AG04449 (cell line): Measurements from ENCODE around the gene RBM7.
A peak's percentile ranks its signal among the peaks of the same experiment; 100 is the strongest.

Experiments used
- CTCF ChIA-PET: fragments of 350-600 bp; formaldehyde crosslinking; extraction: SDS; loops from one replicate; lab custom pipeline; 2021; ENCODE audit warnings: antibody characterized with exemption; lab: Yijun Ruan, JAX
- POLR2A ChIA-PET: fragments of 400-600, 350-600 bp; formaldehyde crosslinking; extraction: SDS; loops from one replicate; lab custom pipeline; 2020; ENCODE audit warnings: antibody characterized with exemption, inconsistent platforms; lab: Yijun Ruan, JAX
- DNase-seq: peaks from one replicate; pipeline ENCODE4 v3.0.0-alpha.2; 2010; ENCODE audit warnings: low read depth, low spot score
- H3K4me3 ChIP-seq: 2 replicates; pipeline ENCODE4 v1.5.1; 2011; ENCODE audit warnings: low read depth, mild to moderate bottlenecking, control low read depth, low read length
- TF ChIP-seq, protein P1 (sequence below): IDR thresholded peaks from one replicate; pipeline ENCODE4 v1.5.1; 2011; ENCODE audit warnings: mild to moderate bottlenecking, moderate library complexity, low read length, control low read depth, inconsistent platforms; ENCODE audit not compliant: insufficient read depth; ENCODE audit errors: missing control alignments

Gene RBM7

DNA sequence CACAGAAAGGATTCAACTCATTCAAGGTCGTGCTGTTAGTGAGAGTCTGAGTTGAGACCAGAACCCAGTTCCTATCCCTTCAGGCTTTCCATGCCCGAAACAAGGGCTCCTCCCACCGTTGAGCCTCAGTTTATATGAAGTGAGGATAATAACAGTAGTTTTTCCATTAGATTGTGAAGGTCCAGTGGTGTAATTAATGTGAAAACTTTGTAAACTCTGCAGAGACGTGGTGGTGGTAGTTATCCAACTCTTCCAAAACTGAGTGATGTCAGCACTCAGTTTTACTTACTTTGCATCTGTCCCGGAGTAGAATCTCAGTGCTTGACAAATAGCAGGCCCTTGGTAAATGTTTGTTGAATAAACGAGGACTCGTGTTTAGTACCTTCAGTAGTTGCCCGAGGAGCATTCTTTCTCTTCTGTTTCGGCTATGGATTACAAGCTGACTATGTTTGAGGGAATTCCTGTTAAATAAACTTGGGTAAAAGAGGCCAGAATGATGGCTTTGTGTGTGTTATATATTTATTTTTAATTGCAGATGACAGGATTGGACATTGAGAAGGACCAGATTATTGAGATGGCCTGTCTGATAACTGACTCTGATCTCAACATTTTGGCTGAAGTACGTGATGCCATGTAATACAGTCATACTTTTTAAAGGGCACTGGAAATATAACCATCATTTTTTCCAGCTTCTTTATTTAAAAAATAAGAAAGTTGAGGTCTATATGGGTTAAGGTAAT lies 39.8 kb downstream of the RBM7 start:
- H3K4me3 ChIP-seq: peak overlapping the region; percentile 98
- CTCF ChIA-PET: interaction anchor here (0.9 to 1.3 kb wide), 2 partner anchors 10 to 93 kb away, joined by 3 read pairs; no protein-coding TSS in a partner anchor
- TF ChIP-seq, protein P1, sequence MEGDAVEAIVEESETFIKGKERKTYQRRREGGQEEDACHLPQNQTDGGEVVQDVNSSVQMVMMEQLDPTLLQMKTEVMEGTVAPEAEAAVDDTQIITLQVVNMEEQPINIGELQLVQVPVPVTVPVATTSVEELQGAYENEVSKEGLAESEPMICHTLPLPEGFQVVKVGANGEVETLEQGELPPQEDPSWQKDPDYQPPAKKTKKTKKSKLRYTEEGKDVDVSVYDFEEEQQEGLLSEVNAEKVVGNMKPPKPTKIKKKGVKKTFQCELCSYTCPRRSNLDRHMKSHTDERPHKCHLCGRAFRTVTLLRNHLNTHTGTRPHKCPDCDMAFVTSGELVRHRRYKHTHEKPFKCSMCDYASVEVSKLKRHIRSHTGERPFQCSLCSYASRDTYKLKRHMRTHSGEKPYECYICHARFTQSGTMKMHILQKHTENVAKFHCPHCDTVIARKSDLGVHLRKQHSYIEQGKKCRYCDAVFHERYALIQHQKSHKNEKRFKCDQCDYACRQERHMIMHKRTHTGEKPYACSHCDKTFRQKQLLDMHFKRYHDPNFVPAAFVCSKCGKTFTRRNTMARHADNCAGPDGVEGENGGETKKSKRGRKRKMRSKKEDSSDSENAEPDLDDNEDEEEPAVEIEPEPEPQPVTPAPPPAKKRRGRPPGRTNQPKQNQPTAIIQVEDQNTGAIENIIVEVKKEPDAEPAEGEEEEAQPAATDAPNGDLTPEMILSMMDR: no peak
- no peak for DNase-seq
- POLR2A ChIA-PET: no interaction called here

DNA sequence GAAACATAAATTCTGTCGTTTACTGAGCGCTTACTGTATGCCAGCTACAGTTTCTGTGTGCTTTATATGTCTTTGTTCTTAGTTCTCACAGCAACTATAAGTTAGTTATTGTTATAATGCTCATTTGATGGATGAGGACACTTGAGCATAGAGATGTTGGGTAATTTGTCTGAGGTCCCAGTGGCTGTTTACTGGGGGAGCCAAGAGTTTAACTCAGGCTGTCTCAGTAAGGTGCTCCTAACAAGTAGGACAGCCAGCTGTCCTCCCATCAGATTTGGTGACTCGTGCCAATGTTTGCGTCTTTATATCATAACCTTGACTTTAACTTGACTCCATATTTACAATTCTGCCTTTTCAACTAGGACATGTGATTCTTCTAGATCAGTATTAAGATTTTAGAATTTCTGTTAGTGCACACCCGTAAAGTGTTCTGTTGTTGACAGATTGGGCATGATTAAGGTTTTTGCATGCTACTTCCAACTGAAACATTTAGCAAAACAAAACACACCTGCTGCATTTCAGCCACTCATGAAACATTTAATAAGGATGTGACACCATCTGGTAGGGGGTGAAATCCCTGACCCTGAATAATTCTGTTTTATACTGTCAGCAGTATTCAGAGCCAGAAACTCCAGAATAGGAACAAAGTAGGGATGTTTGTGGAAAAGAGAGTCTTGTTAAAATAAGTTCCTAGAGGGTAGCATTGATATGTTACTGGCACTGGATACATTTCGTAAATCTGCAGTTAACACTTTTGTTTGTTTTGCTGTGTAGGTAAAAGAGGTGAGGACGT lies 40.7 kb downstream of the RBM7 start:
- DNase-seq: no peak
- POLR2A ChIA-PET: no interaction called here
- TF ChIP-seq, protein P1: no peak
- CTCF ChIA-PET: interaction anchor here (0.9 to 1.3 kb wide), 2 partner anchors 9 to 94 kb away, joined by 3 read pairs; no protein-coding TSS in a partner anchor
- H3K4me3 ChIP-seq: peak overlapping the region; percentile 98

DNA sequence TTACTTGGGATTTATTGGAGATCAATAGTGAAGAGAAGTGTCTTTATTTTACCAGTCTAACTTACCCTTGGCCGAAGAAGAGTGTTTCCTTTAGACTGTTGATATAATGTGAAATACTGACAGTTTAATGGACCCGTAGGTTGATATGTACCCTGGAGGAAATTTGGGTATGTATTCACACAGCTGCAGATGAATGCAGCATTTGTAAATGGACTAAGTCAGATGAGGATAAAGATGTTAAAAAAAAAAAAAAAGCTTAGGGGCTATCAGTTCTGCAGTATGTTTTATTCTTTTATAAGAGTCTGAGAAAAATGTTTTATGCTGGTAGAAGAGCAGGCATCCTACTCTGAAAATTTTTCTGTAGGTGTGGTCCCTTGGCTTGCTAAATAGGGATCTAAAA lies 41.5 kb downstream of the RBM7 start:
- TF ChIP-seq, protein P1: no peak
- ChIA-PET POLR2A (no interaction called here), CTCF (interaction anchor here (0.7 to 1.1 kb wide), 2 partner anchors 93 to 95 kb away, joined by 3 to 5 read pairs; no protein-coding TSS in a partner anchor)
- H3K4me3 ChIP-seq: no peak overlapping the region
- DNase-seq: no peak

DNA sequence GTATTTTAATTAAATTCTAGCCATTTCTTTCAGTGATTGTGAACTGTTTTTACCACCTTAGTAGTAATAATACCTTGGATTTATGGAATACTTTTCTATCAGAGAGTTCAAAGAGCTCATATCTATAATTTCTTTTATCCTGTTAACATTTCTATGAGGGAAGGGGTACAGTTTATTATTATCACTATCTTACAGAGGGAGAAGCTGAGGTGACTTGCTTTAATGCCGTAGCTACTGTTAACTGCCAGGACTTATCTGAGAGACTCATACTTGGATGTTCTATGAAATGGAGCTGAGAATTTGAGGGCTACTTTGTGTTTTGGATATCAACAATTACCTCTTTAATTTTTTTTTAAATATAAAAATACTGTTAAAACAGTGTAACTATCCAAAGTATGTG lies 42.1 kb downstream of the RBM7 start:
- POLR2A ChIA-PET: no interaction called here
- no peak overlapping the region for H3K4me3 ChIP-seq
- CTCF ChIA-PET: interaction anchor here (0.7 to 1.1 kb wide), 2 partner anchors 94 to 95 kb away, joined by 3 to 5 read pairs; no protein-coding TSS in a partner anchor
- DNase-seq: no peak
- TF ChIP-seq, protein P1: no peak

DNA sequence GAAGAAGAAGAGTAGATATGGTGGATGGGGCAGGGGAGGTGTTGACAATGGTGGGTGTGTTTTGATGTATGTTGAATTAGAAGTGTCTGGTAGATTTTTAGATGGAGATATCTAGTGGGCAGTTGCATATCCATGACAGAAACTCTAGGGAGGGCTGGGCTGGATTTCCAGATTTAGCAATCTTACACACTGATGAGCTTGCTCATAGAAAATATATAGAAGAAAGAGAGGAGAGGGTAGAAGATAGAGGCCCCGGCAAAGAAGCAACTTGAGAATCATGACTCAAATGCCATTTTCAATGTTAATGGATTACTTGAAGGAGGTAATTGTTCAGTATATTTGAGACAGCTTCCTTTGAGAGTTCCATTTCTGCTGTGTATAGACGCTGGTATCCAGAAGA lies 47.0 kb downstream of the RBM7 start:
- TF ChIP-seq, protein P1: no peak

DNA sequence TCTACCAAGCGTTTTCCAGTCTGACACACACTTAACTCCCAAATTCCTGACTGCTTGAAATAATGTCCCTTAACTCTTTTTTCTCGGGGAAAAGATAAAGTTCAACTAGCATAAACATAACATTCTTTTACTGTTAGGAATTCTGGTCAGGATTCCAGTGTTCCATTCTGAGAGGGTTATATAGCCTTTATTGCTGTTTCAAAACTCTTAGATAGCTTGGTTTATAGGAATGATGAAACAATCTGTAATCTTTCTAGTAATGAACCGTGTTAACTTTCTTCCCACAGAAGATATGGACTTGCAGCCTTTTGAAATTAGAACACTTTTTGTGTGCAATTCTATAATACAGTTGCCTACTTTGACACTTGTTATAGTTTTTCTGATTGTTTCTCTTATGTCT lies 47.4 kb downstream of the RBM7 start:
- ChIA-PET CTCF (interaction anchor here (0.9 to 2.0 kb wide), 3 partner anchors 101 to 167 kb away, joined by 3 to 6 read pairs (median 4); no protein-coding TSS in a partner anchor), POLR2A (interaction anchor here (1.3 kb wide), 1 partner anchor 9 kb away, joined by 6 read pairs; the partner anchor contains the start of gene REXO2)
- H3K4me3 ChIP-seq: no peak overlapping the region
- DNase-seq: peak; percentile 64
- TF ChIP-seq, protein P1: no peak

More for the DNA sequence above, 47.0 kb downstream of the RBM7 start:
- DNase-seq: no peak
- H3K4me3 ChIP-seq: no peak overlapping the region
- ChIA-PET POLR2A (interaction anchor here (1.3 kb wide), 1 partner anchor 8 kb away, joined by 6 read pairs; the partner anchor contains the start of gene REXO2), CTCF (interaction anchor here (0.7 to 2.0 kb wide), 5 partner anchors 14 to 167 kb away, joined by 3 to 6 read pairs (median 3); no protein-coding TSS in a partner anchor)
